ENCODE measurements around the gene SUN2. TPM values are rescaled to one million over a fixed set of nuclear protein-coding genes. Genes with fewer than 3 reads are reported as not detected.
A peak's percentile ranks its signal among the peaks of the same experiment; 100 is the strongest.

Gene SUN2
- total RNA-seq, 1 experiment from 2014 or later: 66.3 TPM

DNA sequence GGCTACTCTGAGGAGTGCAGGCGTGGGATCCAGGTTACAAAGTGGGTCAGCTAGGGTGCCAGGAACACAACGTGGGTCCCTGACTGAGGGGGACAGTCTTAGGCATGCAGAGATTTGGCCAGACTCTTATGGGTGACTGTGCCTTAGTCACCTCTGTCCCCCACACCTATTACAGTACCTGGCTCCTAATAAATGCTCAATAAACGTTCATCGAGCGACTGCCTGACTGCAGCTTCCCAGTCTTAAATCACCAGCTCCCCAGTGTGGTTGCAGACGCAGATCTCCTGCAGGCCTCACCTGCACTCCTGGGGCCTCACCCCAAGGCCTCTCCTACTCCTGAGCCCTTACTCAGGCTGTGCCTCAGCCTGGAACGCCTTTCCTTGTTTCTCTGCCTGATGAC, 3.2 kb upstream of the SUN2 start:
- peaks cover 15% of the 10 kb centered on the region for H3K4me1 Mint-ChIP-seq (ENCODE audit: low read depth, unreplicated experiment)
- intact Hi-C loops (cut with micrococcal nuclease; ENCODE audit: unreplicated experiment): no loop called here
- CTCF ChIA-PET: interaction anchor here (0.6 to 0.7 kb wide), 2 partner anchors 10 to 177 kb away, joined by 3 read pairs; no protein-coding TSS in a partner anchor

DNA sequence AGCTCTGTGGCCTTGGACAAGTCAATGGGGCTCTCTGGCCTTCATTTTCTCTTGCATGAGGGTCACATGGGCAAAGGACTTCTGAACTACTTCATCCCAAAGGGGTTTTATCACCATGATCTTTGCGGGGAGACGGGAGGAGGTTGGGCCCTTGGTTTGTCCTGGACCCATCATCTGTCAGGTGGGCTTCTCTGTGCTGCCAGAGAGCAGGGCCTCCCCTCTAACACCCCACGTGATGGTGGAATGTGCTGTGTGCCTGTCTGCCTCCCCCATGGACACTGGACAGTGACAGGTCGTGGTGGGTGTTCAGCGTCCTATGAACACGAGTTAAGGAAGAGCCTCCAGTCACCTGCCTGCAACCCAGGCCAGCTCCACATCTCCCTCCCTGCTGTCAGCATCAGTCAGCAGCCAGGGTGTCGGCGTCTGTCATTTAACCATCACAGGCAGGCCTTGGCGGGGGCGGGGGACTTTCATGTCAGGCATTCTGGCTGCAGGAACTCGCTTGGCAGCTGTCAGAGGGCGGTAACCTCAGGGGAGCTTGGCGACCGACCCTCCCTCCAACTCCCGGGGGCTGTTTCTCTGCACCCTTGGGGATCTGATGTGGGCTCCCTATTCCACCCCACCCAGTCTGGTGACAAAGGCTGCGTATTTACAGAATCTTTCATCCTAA, 2.6 kb upstream of the SUN2 start:
- H3K4me3 Mint-ChIP-seq (ENCODE audit: low read depth, unreplicated experiment): no peak overlapping the region
- H3K4me1 Mint-ChIP-seq (ENCODE audit: low read depth, unreplicated experiment): peaks cover 21% of the 10 kb centered on the region
- intact Hi-C loops (cut with micrococcal nuclease; ENCODE audit: unreplicated experiment): no loop called here
- DNase-seq: no peak
- H3K27me3 Mint-ChIP-seq (ENCODE audit: unreplicated experiment): no peaks in the 10 kb centered on the region
- no TSS peak for BruUV-seq (replicated peaks)
- TF ChIP-seq, protein P1, sequence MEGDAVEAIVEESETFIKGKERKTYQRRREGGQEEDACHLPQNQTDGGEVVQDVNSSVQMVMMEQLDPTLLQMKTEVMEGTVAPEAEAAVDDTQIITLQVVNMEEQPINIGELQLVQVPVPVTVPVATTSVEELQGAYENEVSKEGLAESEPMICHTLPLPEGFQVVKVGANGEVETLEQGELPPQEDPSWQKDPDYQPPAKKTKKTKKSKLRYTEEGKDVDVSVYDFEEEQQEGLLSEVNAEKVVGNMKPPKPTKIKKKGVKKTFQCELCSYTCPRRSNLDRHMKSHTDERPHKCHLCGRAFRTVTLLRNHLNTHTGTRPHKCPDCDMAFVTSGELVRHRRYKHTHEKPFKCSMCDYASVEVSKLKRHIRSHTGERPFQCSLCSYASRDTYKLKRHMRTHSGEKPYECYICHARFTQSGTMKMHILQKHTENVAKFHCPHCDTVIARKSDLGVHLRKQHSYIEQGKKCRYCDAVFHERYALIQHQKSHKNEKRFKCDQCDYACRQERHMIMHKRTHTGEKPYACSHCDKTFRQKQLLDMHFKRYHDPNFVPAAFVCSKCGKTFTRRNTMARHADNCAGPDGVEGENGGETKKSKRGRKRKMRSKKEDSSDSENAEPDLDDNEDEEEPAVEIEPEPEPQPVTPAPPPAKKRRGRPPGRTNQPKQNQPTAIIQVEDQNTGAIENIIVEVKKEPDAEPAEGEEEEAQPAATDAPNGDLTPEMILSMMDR (IDR thresholded peaks at IDR 0.05; ENCODE audit: unreplicated experiment): no peak
- peaks cover 31% of the 10 kb centered on the region for H3K36me3 Mint-ChIP-seq (ENCODE audit: insufficient read depth, unreplicated experiment)
- no peaks in the 10 kb centered on the region for H3K9me3 Mint-ChIP-seq (ENCODE audit: low read depth, unreplicated experiment)
- CTCF ChIA-PET: interaction anchor here (0.6 to 0.7 kb wide), 2 partner anchors 11 to 177 kb away, joined by 3 read pairs; no protein-coding TSS in a partner anchor
- H3K27ac Mint-ChIP-seq (ENCODE audit: unreplicated experiment): no peak overlapping the region

More for the DNA sequence above, 3.2 kb upstream of the SUN2 start:
- no peak for DNase-seq
- no peak overlapping the region for H3K4me3 Mint-ChIP-seq (ENCODE audit: low read depth, unreplicated experiment)
- BruUV-seq (replicated peaks): no TSS peak
- peaks cover 26% of the 10 kb centered on the region for H3K36me3 Mint-ChIP-seq (ENCODE audit: insufficient read depth, unreplicated experiment)
- no peaks in the 10 kb centered on the region for H3K27me3 Mint-ChIP-seq (ENCODE audit: unreplicated experiment)
- H3K9me3 Mint-ChIP-seq (ENCODE audit: low read depth, unreplicated experiment): no peaks in the 10 kb centered on the region
- TF ChIP-seq, protein P1 (IDR thresholded peaks at IDR 0.05; ENCODE audit: unreplicated experiment): no peak
- H3K27ac Mint-ChIP-seq (ENCODE audit: unreplicated experiment): no peak overlapping the region

DNA sequence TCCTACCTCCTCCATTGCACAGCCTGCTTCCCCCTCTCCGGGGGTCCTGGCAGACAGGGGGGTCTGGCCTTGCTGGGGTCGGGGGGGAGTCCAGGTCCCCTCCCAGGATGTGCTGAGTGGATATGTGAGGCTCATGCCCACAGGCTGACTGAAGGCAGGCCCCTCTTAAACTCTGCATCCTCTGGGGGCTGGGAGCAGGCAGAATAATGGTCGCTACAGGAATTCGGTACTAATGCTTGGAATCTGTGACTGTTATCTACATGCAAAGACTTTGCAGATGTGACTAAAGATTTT, 1.6 kb upstream of the SUN2 start:
- Mint-ChIP-seq H3K27me3 (ENCODE audit: unreplicated experiment) (no peaks in the 10 kb centered on the region), H3K36me3 (ENCODE audit: insufficient read depth, unreplicated experiment) (peaks cover 35% of the 10 kb centered on the region), H3K27ac (ENCODE audit: unreplicated experiment) (no peak overlapping the region), H3K9me3 (ENCODE audit: low read depth, unreplicated experiment) (no peaks in the 10 kb centered on the region), H3K4me3 (ENCODE audit: low read depth, unreplicated experiment) (no peak overlapping the region), H3K4me1 (ENCODE audit: low read depth, unreplicated experiment) (peaks cover 22% of the 10 kb centered on the region)
- BruUV-seq (replicated peaks): no TSS peak
- TF ChIP-seq, protein P1 (IDR thresholded peaks at IDR 0.05; ENCODE audit: unreplicated experiment): no peak
- DNase-seq: no peak
- intact Hi-C loops (cut with micrococcal nuclease; ENCODE audit: unreplicated experiment): no loop called here
- CTCF ChIA-PET: no interaction called here

DNA sequence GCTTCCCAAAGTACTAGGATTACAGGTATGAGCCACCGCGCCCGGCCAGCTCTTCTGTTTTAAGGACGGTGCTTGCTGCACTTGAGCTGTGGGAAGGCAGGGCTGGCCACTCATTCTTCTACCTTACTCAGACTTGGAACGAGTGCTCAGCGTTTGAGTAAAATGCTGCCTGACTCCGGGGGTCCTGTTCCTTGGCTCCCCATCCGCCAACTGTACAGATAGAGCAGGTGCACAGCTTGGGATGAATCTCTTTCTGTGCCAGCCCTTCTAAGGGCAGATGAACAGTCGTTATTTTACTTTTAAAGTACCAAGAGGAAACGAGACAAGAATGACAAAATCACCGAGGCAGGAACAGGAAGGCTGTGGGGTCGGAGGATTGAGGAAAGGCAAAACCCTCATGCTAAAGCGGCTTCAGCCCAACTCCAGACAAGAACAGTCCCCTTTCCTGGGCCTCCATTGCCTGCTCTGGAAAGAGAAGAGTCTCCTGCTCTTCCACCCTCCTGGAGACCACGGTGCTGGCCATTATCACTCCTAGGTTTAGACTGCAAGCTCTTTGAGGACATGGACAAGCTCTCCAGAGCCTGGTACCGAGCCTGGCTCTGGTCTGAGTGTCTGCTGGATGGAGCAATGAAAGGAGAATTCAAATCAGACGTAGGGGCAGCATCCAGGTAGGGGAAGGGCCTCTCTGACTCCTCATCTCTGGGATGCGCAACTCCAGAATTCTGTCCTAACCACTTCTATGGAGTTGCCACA, 1.1 kb upstream of the SUN2 start:
- BruUV-seq (replicated peaks): TSS peak; percentile 66
- H3K36me3 Mint-ChIP-seq (ENCODE audit: insufficient read depth, unreplicated experiment): peaks cover 40% of the 10 kb centered on the region
- no peak for DNase-seq
- intact Hi-C loops (cut with micrococcal nuclease; ENCODE audit: unreplicated experiment): no loop called here
- H3K27ac Mint-ChIP-seq (ENCODE audit: unreplicated experiment): peak overlapping the region; percentile 46
- no peaks in the 10 kb centered on the region for H3K27me3 Mint-ChIP-seq (ENCODE audit: unreplicated experiment)
- TF ChIP-seq, protein P1 (IDR thresholded peaks at IDR 0.05; ENCODE audit: unreplicated experiment): no peak
- CTCF ChIA-PET: no interaction called here
- H3K9me3 Mint-ChIP-seq (ENCODE audit: low read depth, unreplicated experiment): no peaks in the 10 kb centered on the region
- peak overlapping the region; percentile 76 for H3K4me3 Mint-ChIP-seq (ENCODE audit: low read depth, unreplicated experiment)
- peaks cover 22% of the 10 kb centered on the region for H3K4me1 Mint-ChIP-seq (ENCODE audit: low read depth, unreplicated experiment)

Data from Calu3 (cell line).